Iris pigment epithelial cell (primary cell): ENCODE measurements around the gene PSMC3.

Experiments used
- DNase-seq: peaks from one replicate; pipeline ENCODE4 v3.0.0-alpha.2; 2011; ENCODE audit warnings: low read depth

The PSMC3 gene

DNA sequence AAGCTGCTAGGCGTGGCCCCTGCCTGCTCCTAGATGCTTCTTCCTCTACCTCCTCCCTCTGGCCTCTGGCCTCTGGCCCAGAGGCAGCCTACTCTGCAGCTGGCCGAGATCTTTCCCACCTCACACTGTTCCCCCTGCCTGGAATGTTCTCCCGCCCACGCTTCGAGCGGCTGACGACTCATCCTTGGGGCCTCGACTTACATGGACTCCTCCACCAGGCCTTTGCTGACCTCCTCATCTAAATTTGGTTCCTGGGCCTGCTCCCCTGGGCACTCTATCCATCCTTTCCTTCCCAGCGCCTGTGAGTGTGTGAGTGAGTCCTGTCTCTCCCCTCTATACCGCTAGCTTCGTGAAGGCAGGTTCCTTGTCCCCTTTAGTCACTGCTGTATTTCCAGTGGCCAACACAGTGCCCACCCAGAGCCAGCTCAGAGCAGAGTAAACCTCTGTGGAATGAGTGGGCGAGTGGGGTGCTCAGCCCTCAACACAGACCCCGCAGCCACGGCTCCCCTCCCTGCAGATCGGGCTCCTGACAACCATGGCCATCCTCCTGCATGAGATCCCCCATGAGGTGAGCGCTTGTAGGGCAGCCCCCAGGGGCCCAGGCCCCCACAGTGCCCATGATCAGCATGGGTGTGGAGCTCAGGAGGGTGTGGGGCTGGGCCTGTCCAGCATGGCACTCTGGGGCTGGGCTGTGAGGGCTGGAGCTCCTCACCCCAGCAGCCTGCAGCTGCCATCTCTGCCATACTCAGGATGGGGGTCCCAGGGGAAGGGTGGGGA lies 12.1 kb downstream of the PSMC3 start:
- peak; percentile 69 for DNase-seq

DNA sequence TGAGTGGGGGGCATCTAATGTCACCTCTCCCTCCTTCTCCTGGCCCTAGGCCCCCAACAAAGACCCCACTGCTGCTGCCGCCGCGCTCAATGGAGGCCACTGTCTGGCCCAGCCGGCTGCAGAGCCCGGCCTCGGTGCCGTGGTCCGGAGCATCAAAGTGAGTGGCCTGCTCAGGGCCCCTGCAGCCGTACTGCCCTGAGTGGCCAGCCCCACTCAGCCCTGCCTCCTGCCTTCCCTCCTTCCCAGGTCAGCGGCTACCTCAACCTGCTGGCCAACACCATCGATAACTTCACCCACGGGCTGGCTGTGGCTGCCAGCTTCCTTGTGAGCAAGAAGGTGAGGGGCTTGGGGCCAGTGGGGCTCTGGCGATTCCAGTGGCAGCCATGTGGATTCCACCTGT lies 12.9 kb downstream of the PSMC3 start:
- no peak for DNase-seq

DNA sequence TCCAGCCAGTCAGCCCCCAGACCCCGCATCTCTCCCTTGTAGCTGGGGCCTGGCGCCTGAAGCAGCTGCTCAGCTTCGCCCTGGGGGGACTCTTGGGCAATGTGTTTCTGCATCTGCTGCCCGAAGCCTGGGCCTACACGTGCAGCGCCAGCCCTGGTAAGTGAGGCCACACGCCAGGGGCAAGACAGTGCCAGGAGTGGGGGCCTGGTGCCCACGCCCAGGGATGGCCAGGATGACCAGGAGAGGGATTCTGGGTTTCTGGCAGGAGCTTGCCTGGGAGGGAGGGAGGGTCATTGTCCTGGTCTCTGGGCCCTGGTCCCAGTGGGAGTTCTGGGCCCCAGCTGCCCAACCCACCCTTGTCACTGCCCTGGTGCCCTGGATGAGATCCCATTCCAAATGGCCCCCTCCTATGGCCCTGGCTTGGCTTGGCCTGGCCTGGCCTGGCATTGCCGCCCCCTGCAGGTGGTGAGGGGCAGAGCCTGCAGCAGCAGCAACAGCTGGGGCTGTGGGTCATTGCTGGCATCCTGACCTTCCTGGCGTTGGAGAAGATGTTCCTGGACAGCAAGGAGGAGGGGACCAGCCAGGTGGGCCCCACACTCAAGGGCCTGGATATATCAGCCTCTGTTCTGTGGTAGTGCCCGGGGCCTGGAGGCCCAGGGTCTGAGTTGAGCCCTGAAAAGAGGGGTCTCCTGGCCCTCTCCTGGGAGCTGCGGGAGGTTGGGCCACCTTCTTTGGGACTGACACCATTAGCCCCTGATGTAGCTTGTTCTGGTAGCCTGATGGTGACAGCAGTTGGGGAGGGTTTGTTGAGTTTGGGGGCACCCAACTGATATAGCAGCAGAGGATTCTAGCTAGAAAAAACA lies 14.1 kb downstream of the PSMC3 start:
- DNase-seq = no peak

- no peak for DNase-seq
Observed at GRCh38 chr11:47410370-47411264, 15.6 kb downstream of the PSMC3 start.

DNA sequence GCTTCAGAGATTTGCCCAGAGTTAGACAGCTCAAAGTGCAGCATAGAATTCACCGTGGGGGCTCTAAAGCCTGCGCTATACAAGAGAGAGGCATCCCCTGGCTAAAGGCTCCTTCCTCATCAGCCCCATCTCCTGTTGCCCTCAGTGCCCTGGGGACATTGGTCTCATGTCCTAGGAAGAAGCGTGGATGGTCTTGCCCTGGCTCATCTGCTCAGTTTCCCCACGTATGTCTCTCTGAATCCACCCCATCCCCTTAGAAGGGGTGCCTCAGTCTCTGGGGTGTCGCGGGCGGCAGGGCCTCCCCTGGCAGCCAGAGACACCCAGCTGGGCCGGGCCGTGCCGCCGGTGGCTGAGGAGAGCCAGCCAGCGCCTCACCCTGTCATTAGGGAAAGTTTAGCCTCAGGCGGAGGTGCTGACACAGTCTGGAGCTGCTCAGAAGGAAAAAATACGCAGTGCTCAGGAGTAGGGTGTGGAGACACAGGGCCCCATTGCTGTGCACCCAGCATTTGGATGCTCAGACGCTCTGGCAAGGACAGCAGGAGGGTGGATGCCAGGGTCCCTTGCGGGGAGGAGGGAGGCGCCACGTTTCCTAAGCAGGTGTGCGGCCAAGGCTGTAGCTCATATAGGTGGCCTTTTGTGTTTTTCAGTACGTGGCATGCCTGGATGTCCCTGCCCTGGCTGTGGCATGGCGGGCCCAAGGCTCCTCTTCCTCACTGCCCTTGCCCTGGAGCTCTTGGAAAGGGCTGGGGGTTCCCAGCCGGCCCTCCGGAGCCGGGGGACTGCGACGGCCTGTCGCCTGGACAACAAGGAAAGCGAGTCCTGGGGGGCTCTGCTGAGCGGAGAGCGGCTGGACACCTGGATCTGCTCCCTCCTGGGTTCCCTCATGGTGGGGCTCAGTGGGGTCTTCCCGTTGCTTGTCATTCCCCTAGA lies 16.5 kb downstream of the PSMC3 start:
- DNase-seq = no peak

DNA sequence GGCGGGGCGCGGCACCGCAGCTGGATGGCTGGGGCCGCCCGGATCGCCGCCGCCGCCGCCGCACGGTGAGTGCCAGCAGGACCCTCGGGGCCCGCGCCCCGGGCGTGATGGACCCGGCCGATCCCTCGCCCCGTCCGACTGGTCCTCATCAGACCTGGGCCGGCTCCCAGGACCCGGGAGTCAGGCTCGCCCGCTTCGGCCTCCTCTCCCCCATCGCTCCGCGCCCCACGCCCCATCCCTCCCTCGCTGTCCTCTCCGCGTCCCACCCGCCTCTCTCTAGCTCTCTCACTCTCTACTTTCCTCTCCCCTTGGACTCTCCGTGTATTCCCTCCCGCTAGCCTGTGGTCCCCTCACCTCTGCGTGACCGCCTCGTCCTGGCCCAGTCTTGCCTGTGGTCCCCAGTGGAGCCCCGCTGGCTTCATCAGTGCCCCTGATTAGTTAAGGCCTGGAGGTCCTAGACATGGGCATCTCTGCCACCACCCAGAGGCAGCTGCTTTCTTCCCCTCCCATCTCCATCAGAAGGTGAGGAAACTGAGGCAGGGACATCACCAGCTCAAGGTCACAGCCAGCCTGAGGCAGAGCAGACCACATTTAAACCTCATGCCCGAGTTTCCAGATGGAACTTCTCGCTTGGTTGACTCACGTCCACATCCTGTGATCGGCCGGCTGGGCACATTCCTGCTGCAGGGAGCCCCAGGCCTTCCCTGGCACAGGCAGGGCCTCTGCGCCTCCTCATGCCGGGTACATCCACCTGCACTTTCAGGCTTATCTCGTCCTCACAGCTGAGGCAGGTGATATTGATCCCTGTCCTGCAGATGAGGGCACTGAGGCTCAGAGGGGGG lies 17.4 kb downstream of the PSMC3 start:
- DNase-seq = peak; percentile 88

GRCh38 chr11:47407746-47408590 lies 18.3 kb downstream of the PSMC3 start, which contains the start of gene SLC39A13:
SLC39A13 (plus strand) TSS chr11:47408590; CDS start chr11:47410095, 1,505 bp downstream.
- peak; percentile 96 for DNase-seq

DNA sequence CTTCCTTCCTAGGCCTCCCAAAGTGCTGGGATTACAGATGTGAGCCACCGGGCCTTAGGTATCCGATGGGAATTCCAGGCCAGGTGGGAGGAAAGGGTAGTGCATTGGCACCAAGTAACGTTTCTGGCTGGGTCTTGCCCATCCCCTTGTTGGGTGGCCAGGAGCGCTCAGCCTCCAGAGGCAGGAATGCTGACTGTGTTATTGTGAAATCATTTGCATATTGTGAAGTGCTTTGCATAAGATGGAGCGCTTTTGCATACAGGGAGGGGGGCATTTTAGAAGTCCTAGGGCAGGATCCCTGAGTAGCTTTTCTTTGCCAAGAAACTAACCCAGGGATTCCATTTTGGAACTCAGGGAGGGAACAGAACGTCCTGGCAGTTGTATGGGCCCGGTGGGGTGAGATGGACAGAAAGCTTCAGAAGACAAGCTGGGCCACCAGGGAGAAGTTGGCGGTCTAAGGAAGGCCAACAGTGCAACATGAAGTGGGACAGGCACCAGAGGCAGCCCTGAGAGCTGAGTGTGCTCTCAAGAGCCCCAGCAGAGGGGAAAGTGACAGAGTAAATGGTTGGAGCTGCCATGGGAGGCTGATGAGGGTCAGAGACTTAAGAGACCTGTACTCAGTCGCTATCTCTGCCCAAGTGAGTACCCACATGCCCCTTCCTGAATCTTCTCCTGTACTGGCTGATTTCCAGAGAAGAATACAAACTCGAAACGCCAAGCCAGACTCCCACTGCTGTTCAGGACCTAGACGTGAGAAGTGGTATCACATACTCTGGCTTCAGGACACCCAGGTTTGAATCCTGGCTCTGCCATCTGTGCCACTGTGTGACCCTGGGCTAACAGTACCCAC lies 19.1 kb downstream of the PSMC3 start:
- peak; percentile 54 for DNase-seq

DNA sequence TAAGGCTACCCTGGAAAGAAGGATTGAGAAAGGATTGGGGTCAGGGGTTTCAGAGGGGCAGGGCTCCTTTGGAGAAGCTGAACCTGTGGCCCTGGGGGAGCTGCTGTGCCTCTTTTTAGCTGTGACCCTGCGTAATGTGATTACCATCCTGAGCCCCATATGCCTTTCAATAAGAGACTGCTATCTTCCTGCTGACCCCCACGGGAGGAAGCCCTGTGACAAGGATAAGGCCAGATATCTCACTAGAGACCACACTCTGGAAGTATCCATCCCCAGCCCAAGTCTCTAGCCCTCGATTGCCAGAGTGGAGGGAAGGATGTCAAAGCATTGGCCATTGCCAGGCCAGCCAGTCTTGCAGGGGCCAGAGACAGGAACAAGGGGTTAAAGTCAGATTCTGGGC lies 22.7 kb downstream of the PSMC3 start:
- DNase-seq = no peak

DNA sequence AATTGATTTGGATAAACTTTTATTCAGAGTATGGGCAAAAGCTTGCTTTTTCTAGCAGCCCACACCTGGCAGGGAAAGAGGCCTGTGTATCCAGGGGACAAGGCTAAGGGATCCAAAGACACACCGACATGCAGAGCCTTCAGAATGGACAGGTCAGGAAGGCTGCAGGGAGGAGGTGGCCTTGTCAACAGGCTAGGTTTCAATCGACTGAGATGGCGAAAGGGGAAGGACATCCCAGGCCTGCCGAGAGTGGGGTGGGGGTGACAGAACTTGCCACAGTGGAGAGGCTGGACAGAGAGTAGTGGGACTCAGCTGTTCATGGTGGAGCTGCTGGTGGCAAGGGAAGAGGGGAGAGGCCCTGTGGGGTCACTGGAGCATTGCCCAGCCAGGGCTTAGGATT lies 23.1 kb downstream of the PSMC3 start:
- DNase-seq = no peak

GRCh38 chr11:47400768-47401279 lies 25.4 kb downstream of the PSMC3 start:
- DNase-seq = no peak

DNA sequence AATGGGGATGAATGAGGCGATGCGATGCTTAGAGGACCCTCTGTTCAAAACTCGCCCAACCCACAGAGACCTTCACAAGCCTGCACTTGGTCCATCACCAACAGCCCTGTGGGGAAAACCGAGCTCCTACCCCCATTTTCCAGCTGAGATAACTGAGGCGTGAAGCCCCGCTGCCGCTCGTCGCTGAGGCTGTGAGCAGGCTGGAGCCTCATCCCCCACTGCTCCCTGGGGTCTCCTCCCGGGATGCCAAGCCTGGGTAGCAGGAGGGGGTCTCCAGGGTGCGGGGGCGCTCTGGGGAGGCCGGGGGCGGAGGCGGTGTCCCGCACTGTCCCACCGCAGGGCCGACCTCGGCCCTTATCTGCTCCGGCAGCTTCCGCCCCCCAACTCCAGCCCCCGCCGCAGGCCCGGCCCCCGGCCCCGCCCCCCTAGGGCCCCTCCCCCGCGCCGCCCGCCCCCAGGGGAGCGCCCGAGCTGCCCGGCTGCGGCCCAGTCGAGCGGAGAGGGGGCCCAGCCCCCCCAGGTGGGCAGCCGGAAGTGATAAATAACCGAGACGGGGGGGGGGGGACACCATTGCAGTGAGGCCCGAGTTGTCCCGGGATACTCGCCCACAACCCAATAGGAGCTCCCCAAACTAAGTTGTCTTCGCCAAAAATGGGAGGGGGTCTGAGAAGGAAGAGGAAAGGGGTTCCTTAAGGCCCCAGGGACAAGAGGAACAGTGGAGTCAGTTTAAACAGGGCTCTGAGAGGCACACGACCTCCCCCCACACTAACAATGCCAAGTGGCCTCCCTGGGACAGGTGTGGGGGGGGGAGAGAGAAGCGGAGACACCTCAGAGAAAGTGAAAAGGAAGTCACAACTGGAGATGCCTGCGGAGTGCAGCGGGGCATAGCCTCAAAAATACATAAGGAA lies 26.1 kb downstream of the PSMC3 start:
- no peak for DNase-seq

GRCh38 chr11:47398551-47398950 lies 27.7 kb downstream of the PSMC3 start:
- no peak for DNase-seq

DNA sequence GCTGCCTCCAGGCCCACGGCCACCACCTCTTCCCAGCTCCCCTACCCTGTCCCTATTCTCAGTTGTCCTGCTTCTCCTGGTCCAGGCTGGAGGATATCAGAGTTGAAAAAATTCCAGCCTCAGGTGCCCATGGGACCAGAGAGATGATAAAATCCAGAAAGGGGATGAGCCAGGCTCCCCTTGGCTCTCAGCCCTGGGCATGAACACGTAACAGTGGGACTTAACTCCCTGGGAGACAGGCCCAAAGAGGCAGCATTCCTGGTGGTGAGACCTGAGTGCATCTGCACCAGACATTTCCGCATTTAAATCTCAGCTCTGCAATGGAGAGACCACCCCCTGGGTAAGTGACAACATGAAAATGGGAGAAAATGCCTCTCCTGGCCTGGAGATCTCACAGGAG lies 28.2 kb downstream of the PSMC3 start:
- DNase-seq = no peak

DNA sequence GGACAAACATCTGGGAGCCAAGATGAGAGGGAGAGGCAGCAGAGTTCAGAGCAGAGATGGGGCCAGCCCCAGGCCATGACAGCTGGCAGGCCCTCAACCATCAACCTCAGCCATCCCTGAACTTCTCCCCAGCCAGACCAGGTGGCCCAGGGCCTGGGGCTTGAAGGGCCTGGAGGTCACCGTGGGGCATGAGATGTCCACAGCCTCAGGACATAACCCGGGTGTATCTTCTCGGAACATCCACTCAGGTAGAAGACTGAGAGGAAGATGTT lies 30.3 kb downstream of the PSMC3 start:
- no peak for DNase-seq

- no peak for DNase-seq
Observed at GRCh38 chr11:47395223-47396048, 30.8 kb downstream of the PSMC3 start.
